ENCODE measurements around the gene PIK3R2. TPM values are rescaled to one million over a fixed set of nuclear protein-coding genes. Genes with fewer than 3 reads are reported as not detected.

PIK3R2 gene
- polyA plus RNA-seq, 1 experiment = 19.7 TPM

GRCh38 chr19:18119013-18119716 is 33.8 kb upstream of the PIK3R2 start:
- H3K4me3 ChIP-seq (ENCODE audit: low read depth, low read length) = peak overlapping the region; percentile 72
- POLR2A ChIA-PET = no interaction called here

GRCh38 chr19:18119717-18120105 is 33.3 kb upstream of the PIK3R2 start:
- no peak for TF ChIP-seq CTCF (IDR thresholded peaks at IDR 0.05; ENCODE audit: low read depth, low read length)
- Histone ChIP-seq H3K4me3 (ENCODE audit: low read depth, low read length) (no peak overlapping the region), H3K27me3 (ENCODE audit: control insufficient read depth, insufficient read depth, low read length) (no peaks in the 10 kb centered on the region), H3K9me3 (ENCODE audit: control insufficient read depth, insufficient read depth, low read length) (no peaks in the 10 kb centered on the region), H3K27ac (ENCODE audit: low read depth, low read length) (no peak overlapping the region)
- DNase-seq (ENCODE audit: low read depth, low spot score) = no peak
- CTCF ChIA-PET = no interaction called here
- POLR2A ChIA-PET = no interaction called here

More at GRCh38 chr19:18119013-18119716, 33.8 kb upstream of the PIK3R2 start:
- H3K27me3 ChIP-seq (ENCODE audit: control insufficient read depth, insufficient read depth, low read length) = no peaks in the 10 kb centered on the region
- CTCF ChIA-PET = no interaction called here
- no peak overlapping the region for H3K27ac ChIP-seq (ENCODE audit: low read depth, low read length)
- H3K9me3 ChIP-seq (ENCODE audit: control insufficient read depth, insufficient read depth, low read length) = no peaks in the 10 kb centered on the region
- DNase-seq (ENCODE audit: low read depth, low spot score) = no peak
- no peak for TF ChIP-seq CTCF (IDR thresholded peaks at IDR 0.05; ENCODE audit: low read depth, low read length)

- no peak overlapping the region for H3K27ac ChIP-seq (ENCODE audit: low read depth, low read length)
- ChIA-PET POLR2A (no interaction called here), CTCF (interaction anchor here (1.2 kb wide), 1 partner anchor 9 kb away, joined by 8 read pairs; no protein-coding TSS in a partner anchor)
- no peak for TF ChIP-seq CTCF (IDR thresholded peaks at IDR 0.05; ENCODE audit: low read depth, low read length)
- H3K9me3 ChIP-seq (ENCODE audit: control insufficient read depth, insufficient read depth, low read length) = no peaks in the 10 kb centered on the region
- H3K27me3 ChIP-seq (ENCODE audit: control insufficient read depth, insufficient read depth, low read length) = no peaks in the 10 kb centered on the region
- no peak for DNase-seq (ENCODE audit: low read depth, low spot score)
- no peak overlapping the region for H3K4me3 ChIP-seq (ENCODE audit: low read depth, low read length)
Measured at GRCh38 chr19:18120127-18120526, 32.8 kb upstream of the PIK3R2 start.

- no peak for DNase-seq (ENCODE audit: low read depth, low spot score)
- Histone ChIP-seq H3K9me3 (ENCODE audit: control insufficient read depth, insufficient read depth, low read length) (no peaks in the 10 kb centered on the region), H3K27ac (ENCODE audit: low read depth, low read length) (no peak overlapping the region), H3K4me3 (ENCODE audit: low read depth, low read length) (no peak overlapping the region), H3K27me3 (ENCODE audit: control insufficient read depth, insufficient read depth, low read length) (no peaks in the 10 kb centered on the region)
- POLR2A ChIA-PET = interaction anchor here (0.5 kb wide), 1 partner anchor 13 kb away, joined by 4 read pairs; no protein-coding TSS in a partner anchor
- TF ChIP-seq CTCF (IDR thresholded peaks at IDR 0.05; ENCODE audit: low read depth, low read length) = no peak
- CTCF ChIA-PET = interaction anchor here (1.2 kb wide), 1 partner anchor 10 kb away, joined by 8 read pairs; no protein-coding TSS in a partner anchor
Measured at GRCh38 chr19:18121166-18121565, 31.8 kb upstream of the PIK3R2 start.

- H3K27ac ChIP-seq (ENCODE audit: low read depth, low read length) = no peak overlapping the region
- TF ChIP-seq CTCF (IDR thresholded peaks at IDR 0.05; ENCODE audit: low read depth, low read length) = no peak
- CTCF ChIA-PET = interaction anchor here (0.5 to 0.9 kb wide), 2 partner anchors 9 to 11 kb away, joined by 3 to 5 read pairs; no protein-coding TSS in a partner anchor
- DNase-seq (ENCODE audit: low read depth, low spot score) = no peak
- no peaks in the 10 kb centered on the region for H3K9me3 ChIP-seq (ENCODE audit: control insufficient read depth, insufficient read depth, low read length)
- no peak overlapping the region for H3K4me3 ChIP-seq (ENCODE audit: low read depth, low read length)
- H3K27me3 ChIP-seq (ENCODE audit: control insufficient read depth, insufficient read depth, low read length) = no peaks in the 10 kb centered on the region
- POLR2A ChIA-PET = interaction anchor here (0.6 kb wide), 1 partner anchor 100 kb away, joined by 7 read pairs; no protein-coding TSS in a partner anchor
Measured at GRCh38 chr19:18122424-18122823, 30.5 kb upstream of the PIK3R2 start.
